ENCODE results near the gene PANX1. TPM values are rescaled to one million over a fixed set of nuclear protein-coding genes. Genes with fewer than 3 reads are reported as not detected.

PANX1 gene
- total RNA-seq, 1 experiment from 2014 or later, result 21.9 TPM

- CTCF ChIA-PET, result interaction anchor here (1.2 kb wide), 1 partner anchor 236 kb away, joined by 4 read pairs; no protein-coding TSS in a partner anchor
- peaks cover 31 to 76% of the 10 kb centered on the region in 2 experiments for H3K4me1 ChIP-seq (ENCODE audit: control insufficient read depth in 1 of 2, insufficient read depth in 2 of 2, low read length in 2 of 2)
- intact Hi-C loops (cut with micrococcal nuclease), result no loop called here
Observed at GRCh38 chr11:94131718-94132115, 3.1 kb downstream of the PANX1 start.

GRCh38 chr11:94132152-94132558 lies 3.5 kb downstream of the PANX1 start:
- no peak overlapping the region for H3K4me3 ChIP-seq (replicated peaks in 1 of 2; ENCODE audit: low read depth in 1 of 2, low read length in 2 of 2)
- no peak for ATAC-seq
- intact Hi-C loops (cut with micrococcal nuclease), result no loop called here
- no peak for TF ChIP-seq CTCF (IDR thresholded peaks at IDR 0.05 in 2 of 3, conservative IDR thresholded peaks at IDR 0.05 in 1 of 3; ENCODE audit: borderline replicate concordance in 1 of 3, insufficient read depth in 1 of 3, low read depth in 2 of 3, low read length in 2 of 3)
- TF ChIP-seq EZH2phosphoT487 (IDR thresholded peaks at IDR 0.05; ENCODE audit: borderline replicate concordance), result no peak
- TF ChIP-seq SP1 (IDR thresholded peaks at IDR 0.05; ENCODE audit: low read depth), result no peak
- no peak for TF ChIP-seq CEBPB (IDR thresholded peaks at IDR 0.05; ENCODE audit: low read depth)
- TF ChIP-seq POLR2A (IDR thresholded peaks at IDR 0.05; ENCODE audit: borderline replicate concordance, extremely low read depth, insufficient read depth, insufficient read length), result no peak
- no peak for TF ChIP-seq TCF7L2 (IDR thresholded peaks at IDR 0.05; ENCODE audit: borderline replicate concordance, extremely low read depth, insufficient read depth, insufficient read length)
- TF ChIP-seq JUND (IDR thresholded peaks at IDR 0.05), result no peak
- TF ChIP-seq REST (IDR thresholded peaks at IDR 0.05; ENCODE audit: low read depth), result no peak
- TF ChIP-seq FOSL1 (IDR thresholded peaks at IDR 0.05; ENCODE audit: low read depth), result no peak
- no peak for TF ChIP-seq RAD21 (IDR thresholded peaks at IDR 0.05; ENCODE audit: low read depth)
- TF ChIP-seq SIN3A (IDR thresholded peaks at IDR 0.05; ENCODE audit: low read depth), result no peak
- TF ChIP-seq MAX (IDR thresholded peaks at IDR 0.05), result no peak
- TF ChIP-seq POLR2AphosphoS5 (IDR thresholded peaks at IDR 0.05; ENCODE audit: low read depth, low read length), result no peak

More at GRCh38 chr11:94131718-94132115, 3.1 kb downstream of the PANX1 start:
- Histone ChIP-seq H3K36me3 (ENCODE audit: control insufficient read depth in 1 of 2, insufficient read depth in 2 of 2, low read length in 2 of 2) (no peaks in the 10 kb centered on the region), H3K79me2 (ENCODE audit: insufficient read depth, low read length) (peaks cover 77% of the 10 kb centered on the region), H3K9me2 (ENCODE audit: insufficient read depth) (no peaks in the 10 kb centered on the region), H3K9me3 (ENCODE audit: control insufficient read depth in 1 of 2, insufficient read depth in 1 of 2, low read depth in 1 of 2, low read length in 2 of 2) (no peaks in the 10 kb centered on the region), H3K9ac (ENCODE audit: low read length) (no peak overlapping the region), H4K20me1 (ENCODE audit: insufficient read depth) (no peaks in the 10 kb centered on the region; the same call in 1 of the 2 replicates), H3K27ac (ENCODE audit: low read depth, low read length) (no peak overlapping the region), H3K4me3 (replicated peaks in 1 of 2; ENCODE audit: low read depth in 1 of 2, low read length in 2 of 2) (no peak overlapping the region), H2AFZ (ENCODE audit: low read depth, low read length, poor library complexity, severe bottlenecking) (no peak overlapping the region), H3K4me2 (ENCODE audit: low read length) (no peak overlapping the region), H3K27me3 (ENCODE audit: insufficient read depth, low read length) (no peaks in the 10 kb centered on the region)
- BruUV-seq (replicated peaks), result no TSS peak
- no peak for ATAC-seq
- RAD21 ChIA-PET (ENCODE audit: low non-redundant PET in 1 of 2, low total read pairs in 2 of 2, uncharacterized antibody in 2 of 2, unreplicated experiment in 2 of 2), result no interaction called here
- POLR2A ChIA-PET, result no interaction called here
- no peak for DNase-seq (ENCODE audit: low read depth, low spot score)
- no peak for TF ChIP-seq ELF1 (IDR thresholded peaks at IDR 0.05; ENCODE audit: borderline replicate concordance, low read depth)
- no peak for TF ChIP-seq ATF3 (IDR thresholded peaks at IDR 0.05)
- no peak for TF ChIP-seq TCF7L2 (IDR thresholded peaks at IDR 0.05; ENCODE audit: borderline replicate concordance, extremely low read depth, insufficient read depth, insufficient read length)
- TF ChIP-seq SRF (IDR thresholded peaks at IDR 0.05; ENCODE audit: low read depth), result no peak
- no peak for TF ChIP-seq ZNF274 (IDR thresholded peaks at IDR 0.05; ENCODE audit: low read depth, low read length)

More at GRCh38 chr11:94132152-94132558, 3.5 kb downstream of the PANX1 start:
- DNase-seq (ENCODE audit: low read depth, low spot score), result no peak
- Histone ChIP-seq H3K36me3 (ENCODE audit: control insufficient read depth in 1 of 2, insufficient read depth in 2 of 2, low read length in 2 of 2) (no peaks in the 10 kb centered on the region), H3K9ac (ENCODE audit: low read length) (no peak overlapping the region), H3K27me3 (ENCODE audit: insufficient read depth, low read length) (no peaks in the 10 kb centered on the region), H4K20me1 (ENCODE audit: insufficient read depth) (no peaks in the 10 kb centered on the region; the same call in 1 of the 2 replicates), H3K4me1 (ENCODE audit: control insufficient read depth in 1 of 2, insufficient read depth in 2 of 2, low read length in 2 of 2) (peaks cover 36 to 80% of the 10 kb centered on the region in 2 experiments), H3K27ac (ENCODE audit: low read depth, low read length) (no peak overlapping the region), H3K4me2 (ENCODE audit: low read length) (no peak overlapping the region), H3K79me2 (ENCODE audit: insufficient read depth, low read length) (peaks cover 81% of the 10 kb centered on the region), H2AFZ (ENCODE audit: low read depth, low read length, poor library complexity, severe bottlenecking) (no peak overlapping the region), H3K9me3 (ENCODE audit: control insufficient read depth in 1 of 2, insufficient read depth in 1 of 2, low read depth in 1 of 2, low read length in 2 of 2) (no peaks in the 10 kb centered on the region), H3K9me2 (ENCODE audit: insufficient read depth) (no peaks in the 10 kb centered on the region)
- RAD21 ChIA-PET (ENCODE audit: low non-redundant PET in 1 of 2, low total read pairs in 2 of 2, uncharacterized antibody in 2 of 2, unreplicated experiment in 2 of 2), result no interaction called here
- POLR2A ChIA-PET, result no interaction called here
- CTCF ChIA-PET, result interaction anchor here (1.2 kb wide), 1 partner anchor 237 kb away, joined by 4 read pairs; no protein-coding TSS in a partner anchor
- no TSS peak for BruUV-seq (replicated peaks)

All from HCT116 (cell line).